Left kidney (tissue), 2 donors: ENCODE results near the gene PRPF4. TPM values are rescaled to one million over a fixed set of nuclear protein-coding genes. Genes with fewer than 3 reads are reported as not detected.
"Not testable (repeated sequence)": the region's sequence is repeated elsewhere in the genome, so short reads cannot be mapped to it uniquely, and the experiment has no call there.

Experiments used
- DNase-seq: peaks from one replicate; pipeline ENCODE4 v3.0.0-alpha.2; 2013
- polyA plus RNA-seq: library from polyadenylated mRNA; unstranded; fragments of 120-200 nt; gene quantifications from one replicate; pipeline ENCODE4 v1.2.1, GENCODE V29; 2013; ENCODE audit not compliant: insufficient read length

The PRPF4 gene
- polyA plus RNA-seq, 1 donor = 43.3 TPM

GRCh38 chr9:113266174-113266573 is 9.3 kb upstream of the PRPF4 start:
- DNase-seq = no peak

- no peak for DNase-seq
Observed at GRCh38 chr9:113267911-113268566, 7.4 kb upstream of the PRPF4 start.

GRCh38 chr9:113269355-113269754 is 6.1 kb upstream of the PRPF4 start:
- DNase-seq = no peak

- no peak for DNase-seq
Observed at GRCh38 chr9:113269871-113270270, 5.6 kb upstream of the PRPF4 start.

GRCh38 chr9:113274474-113275156 is 843 bp upstream of the PRPF4 start:
- DNase-seq = peak; percentile 76

- DNase-seq = no peak
Observed at GRCh38 chr9:113278840-113279239, 3.4 kb downstream of the PRPF4 start.

GRCh38 chr9:113281356-113281755 is 5.9 kb downstream of the PRPF4 start:
- no peak for DNase-seq

- no peak for DNase-seq
Observed at GRCh38 chr9:113289091-113289490, 13.6 kb downstream of the PRPF4 start.

GRCh38 chr9:113290052-113290607 is 14.7 kb downstream of the PRPF4 start:
- no peak for DNase-seq

- DNase-seq = no peak
Observed at GRCh38 chr9:113293285-113293878, 17.9 kb downstream of the PRPF4 start.

- not testable (repeated sequence) for DNase-seq
Observed at GRCh38 chr9:113296247-113296646, 20.8 kb downstream of the PRPF4 start.

GRCh38 chr9:113296796-113297558 is 21.5 kb downstream of the PRPF4 start:
- no peak for DNase-seq

GRCh38 chr9:113298311-113298710 is 22.9 kb downstream of the PRPF4 start:
- no peak for DNase-seq

GRCh38 chr9:113298924-113299770 is 23.7 kb downstream of the PRPF4 start:
- DNase-seq = no peak

- DNase-seq = no peak
Observed at GRCh38 chr9:113299800-113300292, 24.4 kb downstream of the PRPF4 start.

- no peak for DNase-seq
Observed at GRCh38 chr9:113301548-113301947, 26.1 kb downstream of the PRPF4 start.

- no peak for DNase-seq
Observed at GRCh38 chr9:113302792-113303418, 27.4 kb downstream of the PRPF4 start, which contains the start of gene RNF183. TSS of gene RNF183 (minus strand) at chr9:113303376. CDS start at chr9:113298184, 5,192 bp downstream.

GRCh38 chr9:113306566-113306965 is 31.1 kb downstream of the PRPF4 start:
- no peak for DNase-seq

- no peak for DNase-seq
Observed at GRCh38 chr9:113307396-113307975, 32.0 kb downstream of the PRPF4 start.

GRCh38 chr9:113309204-113309813 is 33.9 kb downstream of the PRPF4 start:
- no peak for DNase-seq
